IPS-18a (cell line): ENCODE results near the gene ACTC1.
A peak's percentile ranks its signal among the peaks of the same experiment; 100 is the strongest.

Source experiments
- H3K27ac ChIP-seq: one replicate; pipeline ENCODE4 v1.5.1; 2013; ENCODE audit warnings: low read length
- H3K27me3 ChIP-seq: one replicate; pipeline ENCODE4 v1.6.1; 2013; ENCODE audit warnings: mild to moderate bottlenecking, low read length; ENCODE audit not compliant: control insufficient read depth, insufficient read depth
- H3K36me3 ChIP-seq: one replicate; pipeline ENCODE4 v1.6.1; 2013; ENCODE audit warnings: low read depth, low read length; ENCODE audit not compliant: control insufficient read depth
- H3K4me1 ChIP-seq: one replicate; pipeline ENCODE4 v1.6.1; 2013; ENCODE audit warnings: low read depth, low read length; ENCODE audit not compliant: control insufficient read depth
- H3K4me3 ChIP-seq: one replicate; pipeline ENCODE4 v1.5.1; 2013; ENCODE audit warnings: low read length
- H3K9ac ChIP-seq: one replicate; pipeline ENCODE4 v1.6.1; 2013; ENCODE audit warnings: mild to moderate bottlenecking, low read length, moderate library complexity
- H3K9me3 ChIP-seq: one replicate; pipeline ENCODE4 v1.6.1; 2013; ENCODE audit warnings: low read depth, low read length; ENCODE audit not compliant: control insufficient read depth

Gene ACTC1

DNA sequence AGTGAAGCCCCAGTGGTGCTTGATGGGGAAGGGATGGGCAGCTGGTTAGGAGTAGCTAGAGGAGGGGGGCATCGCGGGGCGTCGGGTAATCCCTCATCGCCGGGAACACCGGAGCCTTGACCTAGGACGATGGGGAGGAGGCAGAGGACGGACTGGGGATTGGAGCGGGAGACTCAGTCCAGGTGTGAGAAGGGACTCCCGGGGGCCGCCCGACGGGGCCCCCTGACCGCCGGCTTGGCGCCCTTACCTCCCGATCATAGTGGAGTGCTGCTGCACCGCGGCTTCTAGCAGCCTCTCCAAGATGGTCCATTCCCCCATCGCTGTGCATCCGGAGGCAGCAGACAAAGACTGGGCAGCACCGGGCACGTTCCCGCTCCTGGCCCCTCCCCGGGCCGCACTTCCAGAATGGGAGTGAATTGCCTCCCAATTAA lies 41.2 kb downstream of the ACTC1 start:
- no peak overlapping the region for H3K27ac ChIP-seq
- no peaks in the 10 kb centered on the region for H3K4me1 ChIP-seq
- H3K4me3 ChIP-seq = peak overlapping the region; percentile 63
- peaks cover 69% of the 10 kb centered on the region for H3K27me3 ChIP-seq
- H3K36me3 ChIP-seq = no peaks in the 10 kb centered on the region
- no peaks in the 10 kb centered on the region for H3K9me3 ChIP-seq
- H3K9ac ChIP-seq = no peak overlapping the region

DNA sequence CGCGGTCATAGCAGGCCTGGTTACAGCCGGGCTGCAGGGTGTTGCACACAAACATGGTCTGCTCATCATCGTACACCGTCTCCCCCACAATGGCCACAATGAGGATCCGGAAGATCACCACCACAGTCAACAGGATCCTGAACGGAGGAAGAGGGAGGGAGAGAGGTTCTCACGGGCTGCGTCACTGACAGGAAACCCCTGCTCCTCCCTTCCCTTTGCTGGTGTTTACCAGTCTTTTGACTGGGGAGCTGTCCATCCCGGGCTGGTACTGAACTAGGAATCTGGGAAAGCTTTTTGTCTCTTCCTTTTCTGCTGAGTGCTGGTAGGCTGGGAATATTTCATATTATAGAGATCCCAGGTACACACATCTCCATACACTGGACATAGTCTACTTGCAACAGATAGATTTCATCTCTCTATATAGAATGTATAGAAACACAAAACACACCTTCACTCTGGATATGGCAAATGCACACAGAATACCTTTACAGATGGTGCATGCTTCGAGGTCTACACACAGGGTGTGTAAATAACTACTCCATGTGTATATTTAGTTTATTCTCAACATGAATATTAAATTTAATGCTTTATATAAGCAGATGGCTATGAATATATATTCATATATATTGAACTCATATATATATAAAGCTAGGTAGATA lies 42.0 kb downstream of the ACTC1 start:
- Histone ChIP-seq H3K9me3 (no peaks in the 10 kb centered on the region), H3K27me3 (peaks cover 66% of the 10 kb centered on the region), H3K9ac (no peak overlapping the region), H3K4me1 (no peaks in the 10 kb centered on the region), H3K27ac (no peak overlapping the region), H3K4me3 (no peak overlapping the region), H3K36me3 (no peaks in the 10 kb centered on the region)

DNA sequence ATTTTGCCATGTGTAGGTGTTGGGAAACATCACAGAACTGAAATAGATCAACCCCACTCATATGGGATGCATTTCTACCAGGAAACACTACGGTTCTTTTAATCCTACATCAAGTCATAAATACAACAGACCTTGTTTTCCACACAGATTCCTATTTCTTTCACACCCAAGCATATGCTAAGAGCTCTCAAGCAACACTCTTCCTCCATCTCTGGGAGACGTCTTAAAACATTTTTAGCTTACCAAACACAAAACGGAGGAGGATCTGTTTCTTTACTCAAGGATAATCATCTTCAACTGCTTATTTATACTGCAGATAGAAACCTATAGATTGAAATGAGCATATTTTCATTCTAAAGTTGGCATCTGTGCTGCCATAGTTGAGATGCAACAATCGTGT lies 45.7 kb downstream of the ACTC1 start:
- no peaks in the 10 kb centered on the region for H3K36me3 ChIP-seq
- no peak overlapping the region for H3K4me3 ChIP-seq
- H3K27ac ChIP-seq = no peak overlapping the region
- H3K9me3 ChIP-seq = no peaks in the 10 kb centered on the region
- H3K4me1 ChIP-seq = no peaks in the 10 kb centered on the region
- peaks cover 30% of the 10 kb centered on the region for H3K27me3 ChIP-seq
- no peak overlapping the region for H3K9ac ChIP-seq
